SK-N-SH treated with all-trans-retinoic acid at 6 μM for 48 hours (cell line): ENCODE measurements around the gene PID1.

Experiments used
- ARNTL ChIP-seq: fragments of 450-650 bp; formaldehyde crosslinking; IDR thresholded peaks from 2 replicates; pipeline ENCODE4 v1.5.0; 2020; ENCODE audit warnings: low read depth, mild to moderate bottlenecking, moderate library complexity, borderline replicate concordance
- CREB5 ChIP-seq: fragments of 250-450 bp; sonication (Bioruptor Pico); IDR thresholded peaks from 2 replicates; pipeline ENCODE4 v1.5.1; 2020; ENCODE audit warnings: low read depth, mild to moderate bottlenecking, moderate library complexity
- CSRNP3 ChIP-seq: fragments of 250-450 bp; sonication (Bioruptor Pico); IDR thresholded peaks from 2 replicates; pipeline ENCODE4 v1.5.1; 2021; ENCODE audit warnings: mild to moderate bottlenecking, moderate library complexity
- ISL1 ChIP-seq: fragments of 250-450 bp; sonication (Bioruptor Pico); IDR thresholded peaks from 2 replicates; pipeline ENCODE4 v2.1.2; 2022; ENCODE audit warnings: mild to moderate bottlenecking, moderate library complexity
- PPARA ChIP-seq: fragments of 250-450 bp; sonication (Bioruptor Pico); IDR thresholded peaks from 2 replicates; pipeline ENCODE4 v1.5.0; 2020; ENCODE audit warnings: mild to moderate bottlenecking, borderline replicate concordance
- SNAI2 ChIP-seq: fragments of 250-450 bp; sonication (Bioruptor Pico); IDR thresholded peaks from 2 replicates; pipeline ENCODE4 v1.5.0; 2020; ENCODE audit warnings: mild to moderate bottlenecking, moderate library complexity
- TCF4 ChIP-seq: fragments of 250-450 bp; sonication (Bioruptor Pico); IDR thresholded peaks from 2 replicates; pipeline ENCODE4 v1.8.0; 2021; ENCODE audit warnings: mild to moderate bottlenecking, moderate library complexity, borderline replicate concordance
- ZFP3 ChIP-seq: fragments of 250-450 bp; sonication (Bioruptor Pico); IDR thresholded peaks from 2 replicates; pipeline ENCODE4 v1.5.0; 2020; ENCODE audit warnings: mild to moderate bottlenecking, moderate library complexity

GRCh38 chr2:229180658-229181057, 90.4 kb downstream of the PID1 start:
- TF ChIP-seq ZFP3 (CRISPR knock-in tag), result no peak
- TF ChIP-seq ARNTL, result no peak
- TF ChIP-seq ISL1 (CRISPR knock-in tag), result no peak
- no peak for TF ChIP-seq CSRNP3 (CRISPR knock-in tag)
- no peak for TF ChIP-seq SNAI2 (CRISPR knock-in tag)
- no peak for TF ChIP-seq PPARA
- no peak for TF ChIP-seq TCF4 (CRISPR knock-in tag)
- no peak for TF ChIP-seq CREB5
